ENCODE measurements around the gene ATXN7L1.

ATXN7L1 gene

GRCh38 chr7:105674200-105674920 lies 202.0 kb downstream of the ATXN7L1 start:
- TF ChIP-seq, protein P1, sequence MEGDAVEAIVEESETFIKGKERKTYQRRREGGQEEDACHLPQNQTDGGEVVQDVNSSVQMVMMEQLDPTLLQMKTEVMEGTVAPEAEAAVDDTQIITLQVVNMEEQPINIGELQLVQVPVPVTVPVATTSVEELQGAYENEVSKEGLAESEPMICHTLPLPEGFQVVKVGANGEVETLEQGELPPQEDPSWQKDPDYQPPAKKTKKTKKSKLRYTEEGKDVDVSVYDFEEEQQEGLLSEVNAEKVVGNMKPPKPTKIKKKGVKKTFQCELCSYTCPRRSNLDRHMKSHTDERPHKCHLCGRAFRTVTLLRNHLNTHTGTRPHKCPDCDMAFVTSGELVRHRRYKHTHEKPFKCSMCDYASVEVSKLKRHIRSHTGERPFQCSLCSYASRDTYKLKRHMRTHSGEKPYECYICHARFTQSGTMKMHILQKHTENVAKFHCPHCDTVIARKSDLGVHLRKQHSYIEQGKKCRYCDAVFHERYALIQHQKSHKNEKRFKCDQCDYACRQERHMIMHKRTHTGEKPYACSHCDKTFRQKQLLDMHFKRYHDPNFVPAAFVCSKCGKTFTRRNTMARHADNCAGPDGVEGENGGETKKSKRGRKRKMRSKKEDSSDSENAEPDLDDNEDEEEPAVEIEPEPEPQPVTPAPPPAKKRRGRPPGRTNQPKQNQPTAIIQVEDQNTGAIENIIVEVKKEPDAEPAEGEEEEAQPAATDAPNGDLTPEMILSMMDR (IDR thresholded peaks at IDR 0.05), result no peak
- no peak for DNase-seq (ENCODE audit: low spot score)

GRCh38 chr7:105673367-105674084 lies 202.9 kb downstream of the ATXN7L1 start:
- TF ChIP-seq, protein P1 (IDR thresholded peaks at IDR 0.05), result no peak
- no peak overlapping the region for H3K4me3 ChIP-seq
- H3K27ac ChIP-seq, result no peak overlapping the region
- DNase-seq (ENCODE audit: low spot score), result no peak

More at GRCh38 chr7:105674200-105674920, 202.0 kb downstream of the ATXN7L1 start:
- Histone ChIP-seq H3K4me3 (no peak overlapping the region), H3K27ac (no peak overlapping the region)

- Histone ChIP-seq H3K4me3 (no peak overlapping the region), H3K27ac (no peak overlapping the region)
- TF ChIP-seq, protein P1 (IDR thresholded peaks at IDR 0.05), result no peak
- DNase-seq (ENCODE audit: low spot score), result no peak
Observed at GRCh38 chr7:105672801-105673200, 203.6 kb downstream of the ATXN7L1 start.

- H3K4me3 ChIP-seq, result no peak overlapping the region
- no peak overlapping the region for H3K27ac ChIP-seq
- no peak for DNase-seq (ENCODE audit: low spot score)
- TF ChIP-seq, protein P1 (IDR thresholded peaks at IDR 0.05), result no peak
Observed at GRCh38 chr7:105666324-105666723, 210.1 kb downstream of the ATXN7L1 start.

GRCh38 chr7:105665684-105666083 lies 210.7 kb downstream of the ATXN7L1 start:
- TF ChIP-seq, protein P1 (IDR thresholded peaks at IDR 0.05), result no peak
- H3K4me3 ChIP-seq, result no peak overlapping the region
- no peak for DNase-seq (ENCODE audit: low spot score)
- no peak overlapping the region for H3K27ac ChIP-seq

GRCh38 chr7:105664816-105665525 lies 211.4 kb downstream of the ATXN7L1 start:
- TF ChIP-seq, protein P1 (IDR thresholded peaks at IDR 0.05), result no peak
- no peak overlapping the region for H3K27ac ChIP-seq
- DNase-seq (ENCODE audit: low spot score), result no peak
- H3K4me3 ChIP-seq, result no peak overlapping the region

Data from coronary artery (tissue), 2 donors.